ENCODE measurements around the gene GLDN.

The GLDN gene

GRCh38 chr15:51313074-51313393 lies 28.4 kb upstream of the GLDN start:
- Histone ChIP-seq H3K27ac (no peak overlapping the region), H3K4me3 (ENCODE audit: low read depth, low read length) (no peak overlapping the region), H3K36me3 (no peaks in the 10 kb centered on the region), H3K9me3 (ENCODE audit: severe bottlenecking) (no peaks in the 10 kb centered on the region), H3K27me3 (ENCODE audit: insufficient read depth, low read depth, severe bottlenecking) (no peaks in the 10 kb centered on the region)
- DNase-seq, result no peak
- TF ChIP-seq CTCF (IDR thresholded peaks at IDR 0.05; ENCODE audit: low read depth, low read length), result no peak

- Histone ChIP-seq H3K27ac (no peak overlapping the region), H3K9me3 (ENCODE audit: severe bottlenecking) (no peaks in the 10 kb centered on the region), H3K36me3 (no peaks in the 10 kb centered on the region), H3K27me3 (ENCODE audit: insufficient read depth, low read depth, severe bottlenecking) (no peaks in the 10 kb centered on the region), H3K4me3 (ENCODE audit: low read depth, low read length) (no peak overlapping the region)
- no peak for DNase-seq
- TF ChIP-seq CTCF (IDR thresholded peaks at IDR 0.05; ENCODE audit: low read depth, low read length), result no peak
Observed at GRCh38 chr15:51313644-51314280, 27.7 kb upstream of the GLDN start.

- TF ChIP-seq CTCF (IDR thresholded peaks at IDR 0.05; ENCODE audit: low read depth, low read length), result no peak
- no peak for DNase-seq
- Histone ChIP-seq H3K9me3 (ENCODE audit: severe bottlenecking) (no peaks in the 10 kb centered on the region), H3K27me3 (ENCODE audit: insufficient read depth, low read depth, severe bottlenecking) (no peaks in the 10 kb centered on the region), H3K4me3 (ENCODE audit: low read depth, low read length) (no peak overlapping the region), H3K27ac (no peak overlapping the region), H3K36me3 (no peaks in the 10 kb centered on the region)
Observed at GRCh38 chr15:51314391-51315337, 26.8 kb upstream of the GLDN start.

- Histone ChIP-seq H3K4me3 (ENCODE audit: low read depth, low read length) (no peak overlapping the region), H3K9me3 (ENCODE audit: severe bottlenecking) (no peaks in the 10 kb centered on the region), H3K27me3 (ENCODE audit: insufficient read depth, low read depth, severe bottlenecking) (no peaks in the 10 kb centered on the region), H3K27ac (no peak overlapping the region), H3K36me3 (no peaks in the 10 kb centered on the region)
- no peak for DNase-seq
- no peak for TF ChIP-seq CTCF (IDR thresholded peaks at IDR 0.05; ENCODE audit: low read depth, low read length)
Observed at GRCh38 chr15:51315726-51316125, 25.7 kb upstream of the GLDN start.

GRCh38 chr15:51316636-51317035 lies 24.8 kb upstream of the GLDN start:
- no peak for TF ChIP-seq CTCF (IDR thresholded peaks at IDR 0.05; ENCODE audit: low read depth, low read length)
- DNase-seq, result no peak
- Histone ChIP-seq H3K4me3 (ENCODE audit: low read depth, low read length) (no peak overlapping the region), H3K9me3 (ENCODE audit: severe bottlenecking) (no peaks in the 10 kb centered on the region), H3K27me3 (ENCODE audit: insufficient read depth, low read depth, severe bottlenecking) (no peaks in the 10 kb centered on the region), H3K36me3 (no peaks in the 10 kb centered on the region), H3K27ac (no peak overlapping the region)

All from WERI-Rb-1 (cell line).